HL-60/S4 treated with phorbol 12-myristate 13-acetate at 8.2 ng/mL for 4 days and 3 days (cell line): ENCODE results near the gene DGKQ.

Experiments
- in situ Hi-C: fragments of 300-500 bp; cut with MboI; formaldehyde crosslinking; loops from 2 replicates; pipeline ENCODE4 v1.15.0; 2022; ENCODE audit warnings: low sequenced_read_pairs

Gene DGKQ

DNA sequence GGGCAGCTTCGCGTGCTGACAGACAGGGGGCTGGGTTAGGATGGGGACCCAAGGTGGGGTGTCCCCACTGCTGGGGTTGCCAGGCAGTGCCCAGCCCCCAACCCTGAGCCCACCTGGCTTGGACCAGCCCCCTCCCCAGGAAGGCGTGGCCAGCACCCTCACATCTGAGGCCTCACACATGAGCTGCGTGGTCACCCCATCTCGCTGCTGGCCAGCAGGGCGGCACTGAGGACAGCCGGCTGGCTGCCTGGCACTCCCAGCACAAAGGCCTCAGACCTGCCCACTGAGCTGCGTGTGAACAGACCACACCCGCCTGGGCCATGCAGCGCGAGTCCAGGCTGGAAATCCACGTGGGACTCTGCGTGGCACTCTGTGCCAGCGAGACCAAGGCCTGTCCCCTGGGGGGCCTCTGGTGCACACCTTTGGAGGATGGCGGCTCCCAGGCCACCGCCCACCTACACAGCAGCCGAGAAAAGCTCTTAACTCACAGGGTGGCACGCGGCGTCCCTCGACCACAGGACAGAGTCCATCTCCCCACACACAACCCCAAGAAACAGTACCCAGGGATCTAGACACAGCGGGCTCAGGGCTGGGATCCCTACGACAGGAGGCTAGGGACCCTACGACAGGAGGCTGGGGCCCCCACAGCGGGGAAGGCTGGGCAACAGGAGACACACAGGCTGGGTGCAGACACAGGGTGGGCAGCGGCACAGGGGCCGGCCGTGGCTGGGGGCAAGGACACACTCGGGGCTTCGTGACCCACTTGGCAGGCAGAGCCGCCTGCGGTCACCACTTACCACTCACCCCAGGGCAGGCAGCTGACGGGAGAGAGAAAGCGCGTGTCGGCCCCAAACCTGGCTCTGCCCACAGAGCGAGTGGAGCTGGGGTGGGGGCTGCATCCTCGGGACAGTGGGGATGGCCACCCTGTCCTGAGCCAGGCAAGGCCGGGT lies 9.8 kb downstream of the DGKQ start:
- in situ Hi-C loops, result no loop called here

GRCh38 chr4:962231-963208 lies 10.8 kb downstream of the DGKQ start:
- in situ Hi-C loops, result no loop called here

DNA sequence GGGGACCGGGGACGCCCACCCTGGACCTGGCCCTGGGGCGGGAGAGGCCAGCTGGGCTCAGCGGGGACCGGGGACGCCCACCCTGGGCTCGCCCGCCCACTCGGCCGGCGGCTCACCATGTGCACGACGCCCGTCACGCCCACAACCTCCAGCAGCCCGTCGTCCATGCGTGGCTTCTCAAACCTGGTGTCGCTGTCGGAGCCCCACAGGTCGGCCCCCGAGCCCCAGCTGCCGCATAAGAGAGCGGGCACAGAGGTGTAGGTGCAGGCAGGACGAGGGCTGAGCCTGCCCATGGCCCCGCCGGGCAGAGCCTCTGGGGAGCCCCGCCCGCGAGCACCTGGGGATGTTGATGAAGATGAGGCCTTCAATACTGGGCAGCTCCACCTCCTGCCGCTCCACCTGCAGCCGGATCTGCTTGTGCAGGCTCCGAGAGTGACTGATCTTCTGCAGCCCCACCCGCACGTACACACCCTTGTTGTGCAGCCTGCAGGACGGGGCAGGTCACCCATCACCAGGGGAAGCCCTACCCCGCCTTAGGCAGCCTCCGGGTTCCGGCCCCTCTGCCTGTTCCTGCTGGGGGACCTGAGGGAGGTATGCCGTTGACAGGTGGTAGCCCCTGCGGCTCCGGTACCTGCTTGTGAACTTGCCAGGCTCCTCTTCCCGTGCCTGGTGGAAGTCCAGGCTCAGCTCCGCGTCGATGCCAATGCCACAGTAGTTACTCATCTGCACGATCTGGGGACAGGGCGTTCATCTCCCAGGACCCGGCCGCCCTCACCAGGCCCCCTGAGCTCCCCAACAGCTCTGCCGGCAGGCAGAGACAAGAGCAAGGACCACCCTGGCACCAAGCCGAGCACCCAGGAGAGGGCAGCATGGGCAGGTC lies 11.8 kb downstream of the DGKQ start:
- in situ Hi-C loops, result no loop called here

DNA sequence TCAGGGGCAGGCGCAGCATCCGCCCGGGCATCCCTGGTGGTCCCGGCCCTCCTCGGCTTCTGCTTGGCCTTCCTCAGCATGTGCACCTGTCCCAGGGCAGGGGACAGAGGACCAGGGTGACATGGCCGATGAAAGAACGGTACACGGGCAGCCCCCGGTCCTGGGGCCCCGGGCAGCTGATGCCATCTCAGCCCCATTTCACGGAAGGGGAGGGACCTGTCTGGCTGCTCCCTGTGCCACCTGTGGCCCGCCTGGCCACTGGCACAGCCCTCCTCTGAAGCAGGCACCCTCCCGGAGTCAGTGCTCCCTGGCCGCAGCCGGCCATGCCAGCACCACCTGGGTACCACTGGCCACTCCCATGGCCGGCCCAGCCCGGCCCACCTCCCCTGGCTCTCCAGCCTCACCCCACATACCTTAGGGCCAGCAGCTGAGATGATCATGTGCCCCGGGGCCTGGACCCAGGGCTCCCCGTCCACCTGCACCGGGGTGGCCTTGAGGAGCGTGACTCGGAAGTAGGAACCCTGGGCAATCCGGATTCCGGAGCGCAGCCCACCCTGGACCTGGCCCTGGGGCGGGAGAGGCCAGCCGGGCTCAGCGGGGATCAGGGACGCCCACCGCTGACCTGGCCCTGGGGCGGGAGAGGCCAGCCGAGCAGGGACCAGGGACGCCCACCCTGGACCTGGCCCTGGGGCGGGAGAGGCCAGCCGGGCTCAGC lies 12.6 kb downstream of the DGKQ start:
- in situ Hi-C loops, result no loop called here

- in situ Hi-C loops, result no loop called here
Observed at GRCh38 chr4:960140-960635, 13.2 kb downstream of the DGKQ start.

GRCh38 chr4:959338-960139 lies 13.8 kb downstream of the DGKQ start:
- in situ Hi-C loops, result no loop called here

DNA sequence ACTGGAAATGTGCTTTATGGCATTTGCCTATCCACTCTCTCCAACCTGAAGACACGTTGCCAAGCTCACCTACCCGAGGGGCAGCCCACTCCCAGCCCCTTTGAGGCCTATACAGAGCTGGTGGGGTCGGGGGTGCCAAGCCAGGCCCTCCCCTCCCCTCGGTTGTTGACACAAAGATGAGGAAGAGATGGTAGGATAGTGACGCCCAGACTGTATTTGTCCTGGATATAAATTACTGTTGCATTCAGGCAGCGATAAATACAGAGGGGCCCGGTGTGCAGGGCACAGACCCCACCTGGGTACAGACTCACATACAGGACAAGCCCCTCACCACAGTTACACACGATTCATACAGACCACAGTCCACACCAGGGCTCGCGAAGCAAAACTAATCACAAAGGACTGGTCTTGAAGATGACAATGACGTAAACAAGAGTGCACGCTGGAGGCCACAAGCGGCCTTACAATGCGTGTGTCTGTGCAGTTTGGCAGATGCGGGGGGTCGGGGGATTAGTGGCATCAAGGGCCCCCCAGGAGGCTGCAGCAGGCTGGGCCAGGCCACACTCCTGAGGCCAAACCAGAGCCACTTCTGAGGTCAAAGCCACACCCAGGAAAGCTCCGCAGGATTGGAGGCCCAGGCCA lies 14.6 kb downstream of the DGKQ start:
- in situ Hi-C loops, result no loop called here

DNA sequence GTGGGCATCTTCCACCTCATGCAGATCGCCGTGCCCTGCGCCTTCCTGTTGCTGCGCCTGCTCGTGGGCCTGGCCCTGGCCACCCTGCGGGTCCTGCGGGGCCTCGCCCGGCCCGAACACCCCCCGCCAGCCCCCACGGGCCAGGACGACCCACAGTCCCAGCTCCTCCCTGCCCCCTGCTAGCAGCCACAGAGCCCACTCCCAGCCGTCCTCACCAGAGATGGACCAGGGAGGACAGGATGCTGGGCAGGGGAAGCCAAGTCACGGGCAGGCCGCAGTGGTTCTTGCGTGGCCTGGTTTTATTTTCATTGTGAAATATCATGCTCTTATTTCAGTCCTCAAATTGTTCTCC lies 15.1 kb downstream of the DGKQ start:
- in situ Hi-C loops, result no loop called here

- in situ Hi-C loops, result no loop called here
Observed at GRCh38 chr4:957581-958313, 15.6 kb downstream of the DGKQ start.

GRCh38 chr4:957231-957580 lies 16.2 kb downstream of the DGKQ start:
- in situ Hi-C loops, result no loop called here

- in situ Hi-C loops, result no loop called here
Observed at GRCh38 chr4:956531-957230, 16.7 kb downstream of the DGKQ start.

DNA sequence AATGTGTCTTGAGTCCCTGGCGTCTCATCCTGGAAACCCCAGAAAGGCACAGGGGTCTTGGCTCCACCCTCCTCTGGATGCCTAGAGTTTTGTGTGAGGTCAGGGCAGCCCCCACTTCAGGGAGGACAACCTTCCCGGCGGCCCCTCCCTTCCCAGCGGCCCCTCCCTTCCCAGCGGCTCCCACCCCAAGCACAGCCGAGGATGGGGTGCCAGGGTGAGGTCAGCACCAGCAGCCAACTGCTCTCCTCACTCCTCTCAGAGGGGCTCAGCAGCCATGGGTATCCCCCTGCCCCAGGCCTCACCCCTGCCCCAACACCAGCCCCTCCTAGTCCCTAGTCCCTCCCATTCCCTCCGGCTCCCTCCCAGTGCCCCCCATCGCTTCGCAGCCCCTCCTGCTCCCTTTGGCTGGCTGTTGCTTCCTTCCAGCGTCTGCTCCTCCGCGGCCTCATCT lies 17.4 kb downstream of the DGKQ start:
- in situ Hi-C loops, result no loop called here

DNA sequence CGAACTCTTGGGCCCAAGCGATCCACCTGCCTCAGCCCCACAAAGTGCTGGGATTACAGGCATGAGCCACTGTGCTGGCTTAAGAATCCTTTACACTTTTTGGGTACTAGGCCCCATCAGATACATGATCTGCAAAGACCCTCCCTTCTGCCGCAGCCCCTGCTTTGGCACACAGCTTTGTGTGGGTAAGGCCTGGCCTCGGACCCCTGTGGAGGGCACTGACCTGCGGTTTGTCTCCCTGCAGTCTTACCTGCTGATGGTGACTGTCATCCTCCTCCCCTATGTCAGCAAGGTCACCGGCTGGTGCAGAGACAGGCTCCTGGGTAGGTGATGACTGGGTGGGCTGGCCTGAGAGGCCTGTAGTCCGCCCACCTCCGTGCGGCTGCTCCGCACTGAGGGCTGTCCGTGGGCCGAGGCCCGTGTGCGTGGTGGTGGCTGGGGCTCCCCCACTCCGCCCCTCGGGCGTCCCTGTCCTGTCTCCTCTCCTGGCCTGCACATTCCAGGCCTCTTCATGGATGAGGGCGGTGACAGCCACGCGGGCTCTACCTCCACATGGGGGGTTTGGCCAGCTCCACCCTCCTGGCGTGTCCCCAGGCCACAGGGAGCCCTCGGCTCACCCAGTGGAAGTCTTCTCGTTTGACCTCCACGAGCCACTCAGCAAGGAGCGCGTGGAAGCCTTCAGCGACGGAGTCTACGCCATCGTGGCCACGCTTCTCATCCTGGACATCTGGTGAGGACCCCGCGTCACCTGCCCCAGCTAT lies 18.0 kb downstream of the DGKQ start:
- in situ Hi-C loops, result no loop called here

DNA sequence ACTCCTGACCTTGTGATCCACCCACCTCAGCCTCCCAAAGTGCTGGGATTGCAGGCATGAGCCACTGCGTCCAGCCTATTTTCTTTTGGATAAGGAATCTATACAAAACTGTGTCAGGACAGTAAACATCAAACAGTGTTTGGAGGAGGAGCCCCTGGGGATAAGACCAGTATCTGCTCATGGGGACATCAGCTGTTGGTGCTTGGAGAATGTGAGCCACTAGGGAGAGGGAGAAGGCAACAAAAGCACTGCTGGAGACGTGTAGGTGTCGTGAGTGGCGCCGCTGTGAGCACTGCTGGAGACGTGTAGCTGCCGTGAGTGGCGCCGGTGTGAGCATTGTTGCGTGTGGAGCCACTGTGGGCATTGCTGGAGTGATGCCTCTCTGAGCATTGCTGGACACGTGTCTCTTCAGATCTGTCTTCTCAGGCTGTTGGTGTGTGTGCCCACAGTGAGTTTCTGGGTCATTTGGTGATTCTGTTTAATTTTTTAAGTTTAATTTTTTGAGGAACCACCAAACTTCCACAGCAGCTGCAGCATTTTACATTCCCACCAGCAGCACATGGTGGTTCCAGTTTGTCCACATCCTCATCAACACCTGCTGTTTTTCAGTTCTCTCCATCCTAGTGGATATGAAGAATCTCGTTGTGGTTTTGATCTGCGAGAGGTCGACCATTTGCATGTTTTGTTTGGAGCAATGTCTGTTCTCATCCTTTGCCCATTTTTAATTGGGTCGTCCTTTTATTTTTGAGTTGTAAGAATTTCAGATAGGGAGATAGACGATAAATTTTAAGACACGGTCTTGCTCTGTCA lies 19.0 kb downstream of the DGKQ start:
- in situ Hi-C loops, result no loop called here

DNA sequence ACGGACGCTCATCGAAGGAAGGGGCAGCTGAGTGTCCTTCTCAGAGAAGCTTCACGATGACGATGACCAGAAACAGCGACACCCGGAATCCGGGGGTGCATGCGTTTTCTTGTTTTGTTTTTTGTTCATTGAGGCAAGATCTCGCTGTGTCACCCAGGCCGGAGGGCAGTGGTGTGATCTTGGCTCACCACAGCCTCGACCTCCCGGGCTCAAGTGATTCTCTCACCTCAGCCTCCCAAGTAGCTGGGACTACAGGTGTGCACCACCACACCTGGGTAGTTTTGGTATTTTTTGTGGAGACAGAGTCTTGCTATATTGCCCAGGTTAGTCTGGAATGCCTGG lies 19.8 kb downstream of the DGKQ start:
- in situ Hi-C loops, result no loop called here
